GM12872 (cell line): ENCODE results near the gene TAF7.
A peak's percentile ranks its signal among the peaks of the same experiment; 100 is the strongest.

ENCODE experiments used
- CTCF ChIP-seq: IDR thresholded peaks from 3 replicates; pipeline ENCODE4 v1.5.1; 2011; ENCODE audit warnings: low read depth, mild to moderate bottlenecking, low read length, moderate library complexity; ENCODE audit not compliant: insufficient read depth

Gene TAF7

DNA sequence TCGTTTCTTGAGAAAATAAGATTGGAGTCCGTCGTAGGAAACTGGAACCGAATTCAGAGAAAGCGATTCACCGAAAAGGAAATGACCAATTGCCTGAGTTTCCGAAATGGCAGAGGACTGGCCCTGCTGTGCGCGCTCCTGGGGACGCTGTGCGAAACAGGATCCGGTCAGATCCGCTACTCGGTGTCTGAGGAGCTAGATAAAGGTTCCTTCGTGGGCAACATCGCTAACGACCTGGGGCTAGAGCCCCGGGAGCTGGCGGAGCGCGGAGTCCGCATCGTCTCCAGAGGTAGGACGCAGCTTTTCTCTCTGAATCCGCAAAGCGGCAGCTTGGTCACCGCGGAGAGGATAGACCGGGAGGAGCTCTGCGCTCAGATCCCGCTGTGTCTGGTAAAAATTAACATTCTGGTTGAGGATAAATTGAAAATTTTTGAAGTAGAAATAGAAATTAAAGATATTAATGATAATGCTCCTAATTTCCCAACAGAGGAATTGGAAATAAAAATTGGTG is 23.4 kb upstream of the TAF7 start:
- TF ChIP-seq CTCF, result no peak

GRCh38 chr5:141343242-141343952 is 22.8 kb upstream of the TAF7 start, which contains the start of gene PCDHGA3:
Gene PCDHGA3, plus strand, starts transcription at chr5:141343829. Its CDS starts 205 bp downstream, at chr5:141344034.
- TF ChIP-seq CTCF, result peak; percentile 33; the same call in 2 of the 3 replicates

GRCh38 chr5:141342773-141343172 is 22.2 kb upstream of the TAF7 start:
- no peak for TF ChIP-seq CTCF

DNA sequence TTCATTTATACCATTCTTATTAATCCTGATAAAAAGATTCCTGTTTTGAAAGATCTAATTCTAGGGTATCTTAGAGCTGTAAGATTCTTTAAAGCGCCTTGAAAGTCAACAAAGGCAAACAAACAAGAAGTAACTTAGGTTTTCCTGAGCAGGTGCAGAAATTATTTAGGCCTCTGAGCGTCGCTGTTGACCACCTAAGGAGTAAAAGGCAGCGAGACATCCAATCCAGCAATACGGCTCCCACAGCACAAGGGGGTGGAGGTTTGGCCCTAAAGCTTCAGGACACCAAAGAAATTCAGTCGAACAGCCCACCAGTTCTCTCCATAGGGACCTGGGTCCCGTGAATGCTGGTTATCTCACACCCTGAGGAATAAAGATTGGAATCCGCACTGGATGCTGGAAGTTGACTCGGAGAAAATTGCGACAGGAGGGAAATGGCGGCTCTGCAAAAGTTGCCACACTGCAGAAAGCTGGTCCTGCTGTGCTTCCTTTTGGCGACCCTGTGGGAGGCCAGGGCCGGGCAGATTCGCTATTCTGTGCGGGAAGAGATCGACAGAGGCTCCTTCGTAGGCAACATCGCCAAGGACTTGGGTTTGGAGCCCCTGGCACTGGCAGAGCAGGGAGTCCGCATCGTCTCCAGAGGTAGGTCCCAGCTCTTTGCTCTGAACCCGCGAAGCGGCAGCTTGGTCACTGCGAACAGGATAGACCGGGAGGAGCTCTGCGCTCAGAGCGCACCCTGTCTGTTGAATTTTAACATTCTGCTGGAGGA is 18.1 kb upstream of the TAF7 start, which contains the start of gene PCDHGA2:
Gene PCDHGA2 (plus strand): TSS at position 223 of the 769 bp plus-strand sequence.
- peak; percentile 54; the same call in 2 of the 3 replicates for TF ChIP-seq CTCF

DNA sequence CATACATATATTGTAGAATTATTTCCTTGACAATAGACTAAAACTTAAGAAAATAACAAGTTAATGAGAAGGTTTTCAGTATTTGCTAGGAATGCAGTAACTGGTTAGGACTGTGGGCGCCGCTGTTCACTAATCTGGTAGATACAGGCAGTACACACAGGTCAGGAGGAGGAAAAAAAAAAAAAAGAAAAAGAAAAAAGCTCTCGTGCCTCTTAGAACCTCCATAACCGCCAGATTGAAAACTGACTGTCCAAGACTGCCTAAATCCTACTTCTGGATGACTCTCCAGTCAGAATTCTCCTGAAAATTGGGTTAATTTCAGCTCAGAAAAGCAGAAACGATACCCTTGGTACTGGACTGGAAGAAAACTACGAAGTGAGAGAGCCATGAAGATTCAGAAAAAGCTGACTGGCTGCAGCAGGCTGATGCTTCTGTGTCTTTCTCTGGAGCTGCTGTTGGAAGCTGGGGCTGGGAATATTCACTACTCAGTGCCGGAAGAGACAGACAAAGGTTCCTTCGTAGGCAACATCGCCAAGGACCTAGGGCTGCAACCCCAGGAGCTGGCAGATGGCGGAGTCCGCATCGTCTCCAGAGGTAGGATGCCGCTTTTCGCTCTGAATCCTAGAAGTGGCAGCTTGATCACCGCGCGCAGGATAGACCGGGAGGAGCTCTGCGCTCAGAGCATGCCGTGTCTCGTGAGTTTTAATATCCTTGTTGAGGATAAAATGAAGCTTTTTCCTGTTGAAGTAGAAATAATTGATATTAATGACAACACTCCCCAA is 9.9 kb upstream of the TAF7 start, which contains the start of gene PCDHGA1:
Gene PCDHGA1 (plus strand): TSS at position 216 of the 782 bp plus-strand sequence.
- TF ChIP-seq CTCF, result peak; percentile 68

DNA sequence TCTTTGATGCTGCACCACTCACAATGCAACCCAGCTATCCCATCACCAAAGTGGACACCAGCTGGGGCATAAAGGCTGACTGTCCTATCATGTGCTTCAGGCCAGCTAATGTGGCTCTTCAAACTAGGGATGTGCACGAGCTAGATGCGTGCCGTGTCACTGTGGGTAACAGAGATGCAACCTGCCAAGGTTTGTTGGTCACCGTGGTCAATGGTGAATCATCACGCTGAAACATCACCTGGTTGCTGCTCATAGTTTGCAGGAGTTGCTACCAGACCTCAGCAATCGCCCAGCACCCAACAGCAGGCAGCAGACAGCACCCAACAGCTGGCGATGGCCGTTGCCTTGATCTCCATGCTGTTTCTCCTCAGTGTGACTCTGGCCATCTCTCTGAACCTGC is 7.6 kb upstream of the TAF7 start:
- no peak for TF ChIP-seq CTCF
